GM21390 (cell line): ENCODE data around the gene RPTOR.

Source experiments
- ATAC-seq: cut with Tn5 transposase; IDR thresholded peaks from one replicate; pipeline ENCODE4 v1.9.1; 2021; ENCODE audit not compliant: unreplicated experiment

The RPTOR gene

DNA sequence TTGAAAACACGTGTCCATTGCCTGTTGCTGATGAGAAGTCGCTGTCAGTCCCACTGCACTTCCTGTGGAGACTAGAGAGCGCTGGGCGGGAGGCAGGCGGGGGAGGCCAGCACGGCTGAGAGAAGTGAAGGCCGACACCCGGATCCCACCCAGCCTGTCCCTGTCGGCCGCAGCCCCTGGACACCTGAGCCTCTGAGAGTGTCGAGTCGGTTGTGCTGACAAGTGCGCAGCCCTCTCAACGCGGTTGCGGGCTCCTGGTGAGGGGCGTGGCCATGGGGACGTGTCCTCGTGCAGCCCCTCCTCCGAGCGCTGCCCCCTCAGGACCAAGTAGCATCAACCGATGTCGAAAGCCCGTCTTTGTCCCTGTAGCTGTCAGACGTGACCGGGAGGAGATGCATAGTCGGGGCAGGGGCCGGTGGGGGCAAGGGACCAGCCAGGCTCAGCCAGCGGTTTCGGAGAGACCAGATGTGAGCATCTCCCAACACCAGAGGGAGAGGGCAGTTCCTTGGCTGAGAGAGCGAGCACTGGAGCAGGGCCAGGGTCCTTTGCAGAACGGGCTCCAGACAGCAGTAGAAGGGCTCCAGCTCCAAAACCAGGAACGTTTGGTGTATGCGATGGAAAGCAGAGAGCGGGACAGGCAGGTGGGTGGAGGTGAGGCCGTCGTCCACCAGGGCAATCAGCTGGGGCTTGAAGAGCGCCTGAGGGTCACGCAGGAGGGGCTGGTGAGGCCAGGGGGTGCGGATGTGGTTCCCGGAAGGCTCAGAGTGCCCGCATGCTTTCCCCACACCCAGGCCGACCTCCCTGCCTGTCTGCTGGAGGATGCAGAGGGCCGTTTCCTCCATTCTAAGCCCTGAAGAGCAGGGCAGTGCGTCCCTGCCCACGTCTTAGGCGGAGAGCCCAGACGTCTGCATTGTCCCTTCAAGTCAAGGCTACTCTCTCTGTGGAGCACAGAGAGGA is 403.7 kb downstream of the RPTOR start:
- ATAC-seq, result no peak

DNA sequence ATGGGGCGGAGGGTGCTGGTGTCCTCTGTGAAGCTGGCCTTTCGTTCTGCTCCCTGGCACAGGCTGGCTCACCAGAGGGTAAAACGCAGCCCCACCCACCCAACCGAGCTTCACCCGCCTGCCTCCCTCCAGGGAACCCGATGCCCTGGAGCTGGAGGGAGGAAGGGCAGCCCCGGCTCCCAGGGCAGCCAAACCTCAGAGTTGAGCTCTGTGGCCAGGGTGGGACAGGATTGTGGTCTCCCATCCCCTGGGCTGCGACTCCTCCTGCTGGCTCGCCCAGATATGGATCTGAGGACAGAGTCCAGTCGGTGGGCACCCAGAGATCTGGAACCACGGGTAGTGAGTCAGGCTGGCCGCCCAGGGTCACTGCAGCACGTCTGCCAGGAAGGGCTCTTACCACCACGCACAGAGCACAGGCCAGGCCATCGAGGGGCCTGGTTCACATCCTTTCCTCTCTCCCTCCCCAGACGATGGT is 404.4 kb downstream of the RPTOR start:
- ATAC-seq, result no peak

DNA sequence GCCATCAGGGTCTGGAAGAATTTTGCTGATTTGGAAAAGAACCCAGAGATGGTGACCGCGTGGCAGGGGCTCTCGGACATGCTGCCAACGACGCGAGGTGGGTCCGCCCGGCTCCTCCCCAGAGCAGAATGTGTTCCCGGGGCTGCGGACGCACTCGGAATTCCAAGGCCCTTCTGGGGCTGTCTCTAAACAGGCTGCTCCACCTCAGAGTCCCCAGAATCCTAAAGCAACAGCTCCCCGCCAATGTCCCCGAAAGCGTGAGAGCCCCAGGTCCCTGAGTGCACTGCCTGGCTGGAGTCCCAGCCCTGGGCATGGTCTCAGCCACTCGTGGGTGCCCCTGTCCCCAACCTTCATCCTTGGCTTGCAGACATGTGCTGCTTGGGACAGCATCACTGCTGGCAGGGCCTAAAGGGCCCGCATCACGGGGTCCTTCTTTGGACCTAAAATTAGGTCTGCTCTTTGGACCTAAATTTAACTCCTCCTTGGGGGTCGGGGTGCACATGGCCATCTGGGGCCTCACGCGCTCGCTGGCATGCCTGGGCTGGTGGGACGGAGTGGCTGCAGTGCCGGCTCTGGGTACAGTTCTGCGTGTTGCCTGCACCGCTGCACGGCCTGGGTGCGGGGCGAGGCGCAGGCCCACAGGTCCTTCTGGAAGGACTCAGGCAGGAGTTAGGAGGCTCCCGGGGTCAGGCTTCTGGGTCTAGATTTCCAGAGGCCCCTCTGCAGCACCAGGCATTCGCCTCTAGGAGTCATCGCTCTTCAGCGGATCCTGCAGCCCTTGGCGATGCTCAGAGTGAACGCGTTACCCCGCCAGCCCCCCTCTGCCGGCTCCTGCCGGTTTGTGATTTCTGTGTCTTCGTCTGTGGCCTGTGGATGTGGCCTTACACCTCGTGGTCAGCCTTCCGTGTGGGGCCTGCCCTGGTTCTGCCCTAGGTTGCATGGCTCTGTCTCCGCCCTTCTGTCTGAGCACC is 405.1 kb downstream of the RPTOR start:
- ATAC-seq, result no peak

DNA sequence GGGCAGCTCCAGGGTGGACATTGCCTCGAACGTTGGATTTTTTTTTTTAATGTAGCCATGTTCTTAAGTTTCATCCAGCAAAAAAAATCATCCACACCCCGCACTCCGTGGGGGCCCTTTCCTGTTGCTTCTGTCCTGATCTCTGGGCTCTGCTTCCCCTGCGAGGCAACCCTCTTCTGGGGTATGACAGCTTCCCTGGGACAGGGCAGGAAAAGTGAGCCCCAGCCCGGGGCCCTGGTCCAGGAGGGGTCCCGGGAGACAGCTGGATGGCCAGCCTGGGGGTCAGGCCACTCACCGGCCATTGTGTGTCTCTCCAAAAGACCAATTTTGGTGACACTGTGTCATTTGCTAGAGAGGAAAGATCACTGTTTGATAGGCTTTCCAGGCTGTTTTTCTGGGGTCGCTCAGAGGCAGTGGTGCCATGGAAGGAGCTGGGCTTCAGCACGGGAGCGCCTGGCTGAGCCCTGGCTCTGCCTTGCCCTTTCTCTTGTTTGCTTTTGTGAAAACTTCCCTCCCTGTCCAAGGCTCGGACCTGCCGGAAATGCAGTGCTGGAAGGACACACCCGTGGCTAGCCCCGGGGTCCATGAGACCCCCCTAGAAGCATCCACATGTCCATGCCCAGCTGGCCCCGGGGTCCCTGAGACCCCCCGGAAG is 406.0 kb downstream of the RPTOR start:
- no peak for ATAC-seq

DNA sequence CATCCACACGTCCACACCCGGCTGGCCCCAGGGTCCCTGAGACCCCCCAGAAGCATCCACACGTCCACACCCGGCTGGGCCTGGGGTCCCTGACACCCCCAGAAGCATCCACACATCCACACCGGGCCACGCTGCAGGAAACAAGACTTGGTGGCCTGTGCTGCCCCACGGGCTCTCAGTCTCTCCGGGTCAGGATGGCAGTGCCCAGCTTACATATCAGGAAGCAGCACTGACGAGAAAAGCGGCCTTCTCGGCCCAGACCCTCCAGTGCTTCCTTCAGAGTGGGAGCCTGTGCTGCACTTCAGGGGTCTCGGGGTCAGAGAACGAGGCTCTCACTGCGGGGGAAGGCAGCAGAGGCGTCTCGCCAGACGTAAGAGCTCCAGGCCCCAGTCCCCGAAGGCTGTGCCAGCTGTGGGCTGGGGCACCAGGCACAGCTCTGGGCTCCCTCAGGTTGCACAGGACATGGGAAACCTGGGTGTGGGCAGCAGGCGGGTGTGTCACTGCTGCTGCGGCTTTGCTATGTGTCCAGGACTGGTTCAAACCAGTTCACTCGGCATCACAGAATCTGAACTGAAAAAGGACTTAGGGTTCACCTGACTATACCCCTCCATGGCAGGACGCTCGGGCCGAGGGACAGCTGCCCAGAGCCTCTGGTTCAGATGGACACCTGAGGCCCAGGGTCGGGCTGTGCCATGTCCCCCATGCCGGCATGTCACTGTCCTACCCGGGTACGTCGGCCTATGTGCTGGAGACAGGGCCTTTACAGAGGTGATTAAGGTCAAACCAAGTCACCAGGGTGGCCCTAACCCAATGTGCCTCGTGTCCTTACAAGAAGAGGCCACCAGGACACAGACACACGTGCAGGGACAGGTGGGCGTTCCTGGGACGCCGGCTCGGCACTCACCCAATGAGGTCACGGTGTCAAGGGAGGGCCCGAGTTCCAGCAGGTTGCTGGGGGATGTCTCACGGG is 406.8 kb downstream of the RPTOR start:
- no peak for ATAC-seq

DNA sequence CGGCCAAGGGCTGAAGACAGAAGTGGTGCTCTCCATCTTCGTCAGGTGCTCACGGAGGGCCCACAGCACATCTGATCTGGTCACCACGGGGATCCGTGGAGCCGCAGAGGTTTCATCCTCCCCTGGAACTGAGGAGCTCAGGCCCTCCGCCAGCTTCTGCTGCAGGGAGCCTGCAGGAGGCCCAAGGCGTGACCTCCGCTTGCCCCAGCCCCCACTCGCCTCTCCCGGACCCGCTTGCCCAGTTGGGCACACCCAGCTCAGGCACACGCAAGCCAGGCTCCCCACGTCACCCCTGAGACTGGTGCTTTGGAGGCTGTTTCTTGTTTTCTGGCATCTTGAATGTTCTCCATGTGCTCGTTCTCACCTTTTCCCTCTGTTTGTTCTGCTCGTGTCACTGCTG is 407.7 kb downstream of the RPTOR start:
- no peak for ATAC-seq

DNA sequence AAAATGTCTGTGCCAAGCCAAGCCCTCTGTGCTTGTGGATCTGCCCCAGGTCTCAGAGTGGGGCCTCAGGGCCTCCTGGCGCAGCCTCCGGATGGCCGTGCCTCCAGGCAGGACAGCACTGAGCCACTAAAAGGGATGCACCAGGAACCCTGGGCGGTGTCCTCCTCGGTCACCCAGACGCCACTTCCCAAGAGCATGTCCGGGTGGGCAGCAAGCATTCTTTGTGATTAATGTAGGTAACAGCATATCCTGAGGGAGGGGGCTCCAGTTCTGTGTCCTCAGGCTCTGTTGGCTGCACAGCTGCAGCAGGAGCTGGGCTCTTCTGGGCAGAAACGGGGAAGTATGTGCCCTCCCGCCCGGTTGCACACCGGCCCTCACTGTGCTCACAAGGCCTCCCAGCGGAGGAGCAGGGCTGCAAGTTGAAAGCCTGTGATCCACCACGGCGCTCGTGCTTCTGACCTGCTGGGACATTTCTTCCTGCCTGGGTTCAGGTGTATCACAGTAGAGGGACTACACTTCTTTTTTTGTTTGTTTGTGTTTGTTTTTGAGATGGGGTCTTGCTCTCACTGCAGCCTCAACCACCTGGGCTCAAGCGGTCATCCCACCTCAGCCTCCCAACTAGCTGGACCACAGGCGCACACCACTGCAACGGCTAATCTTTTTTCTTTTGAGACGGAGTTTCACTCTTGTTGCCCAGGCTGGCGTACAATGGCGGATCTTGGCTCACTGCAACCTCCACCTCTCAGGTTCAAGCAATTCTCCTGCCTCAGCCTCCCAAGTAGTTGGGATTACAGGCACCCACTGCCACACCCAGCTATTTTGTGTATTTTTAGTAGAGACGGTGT is 409.1 kb downstream of the RPTOR start:
- ATAC-seq, result no peak

DNA sequence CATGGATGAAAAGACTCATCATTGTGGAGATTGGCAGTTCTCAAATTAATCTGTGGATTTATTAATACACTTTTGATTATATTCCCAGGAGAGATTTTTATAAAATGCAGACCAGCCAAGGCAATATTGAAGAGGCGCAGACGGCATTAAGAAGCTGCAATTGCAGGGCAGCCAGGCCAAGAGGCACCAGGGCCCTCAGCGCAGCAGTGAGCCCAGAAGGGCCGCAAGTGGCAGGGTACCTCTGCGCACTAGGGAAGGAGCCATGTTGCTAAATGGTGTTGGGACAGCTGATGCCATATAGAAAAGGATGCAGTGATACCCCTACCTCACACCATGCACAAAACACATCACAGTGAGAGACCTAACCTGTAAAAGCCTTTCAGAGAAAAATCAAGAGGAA is 410.4 kb downstream of the RPTOR start:
- no peak for ATAC-seq

DNA sequence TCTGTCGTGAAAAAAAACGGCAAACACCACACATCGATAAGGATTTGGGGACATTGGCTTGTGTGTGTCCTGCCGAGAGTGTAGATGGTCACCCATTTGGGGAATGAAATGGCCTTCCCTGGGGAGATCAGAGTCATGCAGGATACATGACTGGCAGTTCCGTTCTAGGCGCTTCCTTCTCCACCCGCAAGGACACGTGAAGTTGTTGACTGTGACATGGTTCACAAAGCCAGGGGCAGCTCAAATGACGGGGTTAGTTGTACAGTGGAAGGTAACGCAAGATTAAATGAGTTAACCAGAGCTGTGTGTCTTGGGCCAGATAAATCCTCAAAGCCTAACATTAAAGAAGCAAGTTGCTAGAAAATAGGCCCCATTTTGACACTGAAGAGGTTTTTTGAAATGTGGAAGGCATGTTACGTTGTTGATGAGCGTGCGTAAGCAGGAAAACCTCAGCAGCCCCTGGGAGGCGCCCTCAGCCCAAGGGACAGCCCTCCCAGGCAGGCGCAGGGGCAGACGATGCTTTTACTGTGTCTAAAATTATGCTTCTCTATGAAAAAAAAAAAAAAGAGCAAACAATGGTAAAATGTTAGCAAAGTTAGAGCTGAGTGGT is 411.1 kb downstream of the RPTOR start:
- no peak for ATAC-seq

DNA sequence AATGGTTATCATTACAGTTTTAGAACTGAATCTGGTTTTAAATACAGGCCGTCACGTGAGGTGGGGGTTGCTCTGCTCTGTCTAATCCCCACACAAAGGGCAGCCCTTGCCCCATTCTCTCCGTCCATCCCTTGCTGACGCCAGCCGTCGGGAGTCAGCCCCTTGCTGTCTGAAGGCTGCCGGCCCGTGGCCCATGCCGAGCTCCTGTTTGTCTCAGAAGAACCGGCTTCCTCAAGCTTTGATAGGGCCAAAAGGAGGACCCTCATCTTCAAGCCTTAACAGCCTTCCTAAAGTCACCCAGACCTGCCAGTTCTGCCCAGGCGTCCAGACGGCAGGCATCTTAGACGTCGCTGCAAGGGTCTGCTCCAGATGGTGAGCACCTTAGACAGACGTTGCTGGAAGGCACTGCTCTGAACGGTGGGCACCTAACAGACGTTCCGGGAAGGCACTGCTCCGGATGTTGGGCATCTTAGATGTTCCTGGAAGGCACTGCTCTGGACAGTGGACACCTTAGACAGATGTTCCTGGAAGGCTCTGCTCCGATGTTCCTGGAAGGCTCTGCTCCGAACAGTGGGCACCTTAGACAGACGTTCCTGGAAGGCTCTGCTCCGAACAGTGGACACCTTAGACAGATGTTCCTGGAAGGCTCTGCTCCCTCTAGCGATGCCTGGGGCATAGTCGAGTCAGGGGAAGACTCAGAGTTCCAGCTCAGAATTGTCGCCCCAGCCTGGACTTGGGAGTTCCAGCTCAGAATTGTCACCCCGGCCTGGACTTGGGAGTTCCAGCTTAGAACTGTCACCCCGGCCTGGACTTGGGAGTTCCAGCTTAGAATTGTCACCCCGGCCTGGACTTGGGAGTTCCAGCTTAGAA is 411.9 kb downstream of the RPTOR start:
- no peak for ATAC-seq

DNA sequence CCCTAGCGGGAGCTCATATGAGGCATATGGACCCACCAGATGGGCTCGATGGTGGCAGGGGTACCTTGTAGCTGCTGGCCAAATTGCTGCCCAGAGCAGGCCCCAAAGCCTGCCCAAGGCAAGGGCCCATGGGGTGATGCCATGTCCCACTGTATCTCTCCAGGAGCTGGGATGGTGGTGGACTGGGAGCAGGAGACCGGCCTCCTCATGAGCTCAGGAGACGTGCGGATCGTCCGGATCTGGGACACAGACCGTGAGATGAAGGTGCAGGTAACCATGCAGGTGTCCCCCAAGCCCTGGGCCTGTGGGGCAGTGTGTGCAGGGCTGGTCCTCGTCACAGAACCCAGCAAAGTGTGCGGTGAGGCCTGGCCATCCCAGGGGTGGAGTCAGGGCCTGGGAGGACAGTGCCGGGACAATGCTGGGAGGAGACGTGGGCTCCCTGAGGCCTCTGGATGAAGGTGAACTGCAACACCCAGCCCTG is 412.9 kb downstream of the RPTOR start:
- no peak for ATAC-seq

DNA sequence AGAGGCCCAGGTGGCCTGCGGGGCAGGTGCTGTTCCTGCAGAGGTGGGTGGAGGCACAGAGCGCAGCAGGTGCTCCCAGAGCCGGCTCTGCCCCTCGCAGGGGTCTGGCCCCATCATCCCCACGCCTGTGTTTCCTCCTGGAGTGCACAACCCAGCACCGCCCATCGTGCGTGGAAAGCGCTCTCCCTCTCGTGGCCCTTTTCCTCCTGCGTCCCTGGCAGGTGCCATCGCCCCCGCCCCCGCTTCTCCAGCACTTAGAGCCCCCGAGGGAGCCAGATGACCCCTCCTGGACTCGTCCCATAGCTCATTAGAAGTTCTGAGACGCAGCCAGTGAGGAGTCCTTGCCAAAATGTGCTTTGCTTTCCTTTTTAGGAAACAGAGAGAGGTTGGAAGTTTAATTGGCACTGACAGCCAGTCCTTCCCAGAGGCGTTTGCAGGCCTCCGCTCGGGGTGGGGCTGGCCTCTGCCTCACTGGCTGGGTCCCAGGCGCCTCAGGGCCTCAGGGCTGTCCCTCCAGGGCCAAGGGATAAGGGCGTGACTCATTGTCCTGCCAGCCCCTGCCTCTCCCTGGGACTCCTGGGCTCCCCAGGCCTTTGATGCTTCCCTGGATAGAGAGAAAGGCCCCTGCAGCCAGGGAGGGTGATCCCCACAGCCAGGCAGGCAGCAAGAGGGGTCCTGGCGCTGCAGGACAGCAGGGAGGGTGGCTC is 414.8 kb downstream of the RPTOR start:
- ATAC-seq, result no peak

DNA sequence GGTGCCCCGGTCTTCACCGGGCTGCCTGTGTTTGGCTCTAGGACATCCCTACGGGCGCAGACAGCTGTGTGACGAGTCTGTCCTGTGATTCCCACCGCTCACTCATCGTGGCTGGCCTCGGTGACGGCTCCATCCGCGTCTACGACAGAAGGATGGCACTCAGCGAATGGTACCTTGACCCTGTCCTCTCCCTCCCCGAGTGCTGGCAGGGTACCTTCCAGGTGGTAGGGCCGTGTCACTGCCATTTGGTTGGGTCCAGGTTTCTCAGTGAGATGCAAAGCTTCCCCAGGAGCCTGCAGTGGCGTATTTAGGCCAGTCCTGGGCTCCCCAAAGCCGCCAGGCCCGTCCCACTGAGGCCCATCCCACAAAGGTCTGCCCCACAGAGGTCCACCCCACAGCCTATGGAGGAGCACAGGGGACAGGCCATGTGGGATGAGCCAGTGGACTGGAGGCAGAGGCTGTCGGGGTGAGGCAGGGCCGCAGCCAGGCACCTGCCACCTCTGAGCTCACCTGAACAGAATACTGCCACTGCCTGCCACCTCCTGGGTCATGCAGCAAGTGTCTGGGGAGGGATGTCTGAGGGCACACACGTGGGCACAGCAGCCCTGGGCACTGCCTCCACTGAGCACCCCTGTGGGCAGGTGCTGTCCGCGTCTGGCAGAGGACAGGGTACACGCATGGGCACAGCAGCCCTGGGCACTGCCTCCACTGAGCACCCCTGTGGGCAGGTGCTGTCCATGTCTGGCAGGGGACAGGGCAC is 415.6 kb downstream of the RPTOR start:
- ATAC-seq, result no peak

DNA sequence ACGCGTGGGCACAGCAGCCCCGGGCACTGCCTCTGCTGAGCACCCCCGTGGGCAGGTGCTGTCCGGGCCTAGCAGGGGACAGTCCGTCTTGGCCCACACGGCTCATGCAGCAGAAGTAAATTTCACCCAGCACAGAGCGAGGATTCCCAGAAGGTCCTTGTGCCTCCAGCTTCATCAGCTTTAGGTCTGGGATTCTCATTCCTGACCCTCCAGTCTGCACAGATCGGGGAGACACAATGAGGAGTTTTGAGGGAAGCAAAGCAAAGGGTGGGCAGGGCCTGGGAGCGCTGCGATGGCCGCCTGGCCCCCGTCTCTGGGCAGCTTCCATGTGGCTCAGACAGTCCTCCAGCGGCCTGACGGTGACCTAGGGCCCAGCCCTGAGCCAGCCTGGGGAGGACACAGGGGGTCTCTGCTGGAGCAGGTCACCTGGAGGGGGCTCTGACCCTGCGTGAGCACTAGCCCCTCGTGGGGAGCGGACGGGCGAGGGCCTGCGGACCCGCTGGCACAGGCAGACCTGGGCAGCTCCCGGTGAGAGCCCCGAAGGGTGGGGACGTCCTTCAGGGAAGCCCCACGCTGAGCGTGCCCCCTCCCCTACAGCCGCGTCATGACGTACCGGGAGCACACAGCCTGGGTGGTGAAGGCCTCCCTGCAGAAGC is 416.3 kb downstream of the RPTOR start:
- no peak for ATAC-seq

DNA sequence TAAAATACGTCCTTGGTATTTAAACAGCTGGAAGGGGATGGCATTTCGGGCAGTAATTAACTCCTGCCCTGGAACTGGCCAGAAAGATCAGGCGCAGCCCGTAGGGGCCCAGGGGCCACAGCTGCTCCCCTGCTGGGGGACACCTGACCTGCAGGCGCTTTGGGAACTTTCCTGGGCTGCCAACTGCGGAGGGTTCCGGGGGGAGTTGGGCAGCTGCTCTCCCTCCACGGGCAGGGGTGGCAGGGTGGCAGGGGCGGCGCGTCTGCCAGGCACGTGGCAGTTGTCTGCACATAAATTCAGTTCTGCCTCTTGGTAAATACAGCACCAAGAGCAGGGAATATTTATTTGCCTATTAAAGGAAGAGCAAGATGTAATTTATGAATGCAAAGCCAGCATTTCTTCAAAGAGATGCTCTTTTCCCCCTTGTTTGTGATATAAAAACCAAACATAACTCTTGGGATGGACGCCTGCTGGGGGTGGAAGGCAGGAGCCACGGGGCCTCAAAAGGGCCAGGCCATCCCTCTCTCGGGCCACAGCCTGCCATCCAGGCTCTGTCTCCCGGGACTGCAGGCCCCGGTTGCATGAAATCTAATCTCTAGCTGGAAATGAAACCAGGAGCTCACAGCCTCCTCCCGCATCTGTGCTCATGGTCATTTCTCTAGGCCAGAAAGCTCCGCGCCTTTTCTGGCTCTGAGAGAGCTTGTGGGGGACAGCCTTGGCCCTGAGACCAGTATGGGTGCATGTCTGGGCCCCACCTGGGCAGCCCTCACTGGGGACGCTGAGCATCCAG is 417.1 kb downstream of the RPTOR start:
- ATAC-seq, result no peak
